Hepatic stellate cell (primary cell): ENCODE measurements around the gene IER5.

Experiments
- DNase-seq: peaks from one replicate; pipeline ENCODE4 v3.0.0; 2011; ENCODE audit warnings: low spot score

The IER5 gene

GRCh38 chr1:181077576-181078242 is 10.8 kb upstream of the IER5 start:
- DNase-seq = no peak

GRCh38 chr1:181079382-181079781 is 9.1 kb upstream of the IER5 start:
- no peak for DNase-seq

- no peak for DNase-seq
These were observed 8.6 kb upstream of the IER5 start for GRCh38 chr1:181079920-181080319.

GRCh38 chr1:181080556-181080955 is 7.9 kb upstream of the IER5 start:
- no peak for DNase-seq

GRCh38 chr1:181081395-181081794 is 7.1 kb upstream of the IER5 start:
- DNase-seq = no peak

- DNase-seq = no peak
These were observed 4.5 kb upstream of the IER5 start for GRCh38 chr1:181083842-181084605.

- DNase-seq = no peak
These were observed 3.9 kb upstream of the IER5 start for GRCh38 chr1:181084606-181084969.

GRCh38 chr1:181086091-181086490 is 2.4 kb upstream of the IER5 start:
- DNase-seq = no peak

- no peak for DNase-seq
These were observed 1.6 kb upstream of the IER5 start for GRCh38 chr1:181086926-181087325.

- DNase-seq = no peak
These were observed 1.0 kb upstream of the IER5 start for GRCh38 chr1:181087400-181087901.

- DNase-seq = no peak
These were observed 646 bp downstream of the IER5 start for GRCh38 chr1:181089017-181089675.

- no peak for DNase-seq
These were observed 1.4 kb downstream of the IER5 start for GRCh38 chr1:181089676-181090544.

- no peak for DNase-seq
These were observed 2.2 kb downstream of the IER5 start for GRCh38 chr1:181090641-181091126.

GRCh38 chr1:181091309-181092040 is 3.0 kb downstream of the IER5 start:
- no peak for DNase-seq

- no peak for DNase-seq
These were observed 3.6 kb downstream of the IER5 start for GRCh38 chr1:181092056-181092455.

- no peak for DNase-seq
These were observed 4.5 kb downstream of the IER5 start for GRCh38 chr1:181092883-181093458.

- DNase-seq = peak; percentile 85
These were observed 6.1 kb downstream of the IER5 start for GRCh38 chr1:181094416-181095212.

GRCh38 chr1:181095260-181095659 is 6.8 kb downstream of the IER5 start:
- no peak for DNase-seq

- no peak for DNase-seq
These were observed 7.3 kb downstream of the IER5 start for GRCh38 chr1:181095763-181096184.

- DNase-seq = no peak
These were observed 8.7 kb downstream of the IER5 start for GRCh38 chr1:181097242-181097641.
